EL (cell line): ENCODE data around the gene CYP27B1.

ENCODE experiments used
- DNase-seq: peaks from one replicate; pipeline ENCODE4 v3.0.0-alpha.2; 2016

The CYP27B1 gene

GRCh38 chr12:57750561-57751431 lies 16.1 kb downstream of the CYP27B1 start:
- no peak for DNase-seq

DNA sequence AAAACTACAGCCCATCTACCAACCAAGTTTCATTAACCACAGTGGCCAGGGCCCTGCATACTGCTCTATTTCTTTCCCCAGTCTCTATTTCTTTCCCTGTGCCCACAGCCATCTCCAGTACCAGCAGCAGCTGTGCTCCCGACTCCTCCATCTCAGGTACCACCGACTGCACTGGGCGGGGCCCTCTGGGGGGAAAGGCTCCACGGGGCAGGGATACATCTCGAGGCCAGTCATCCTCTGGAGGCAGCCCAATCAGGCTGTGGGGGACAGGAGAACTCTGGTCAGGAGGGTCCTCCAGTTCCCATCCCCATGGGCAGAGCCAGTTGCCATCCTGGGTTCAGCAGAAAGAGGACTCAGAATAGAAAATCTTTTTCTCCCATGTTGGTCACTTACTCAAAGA lies 17.8 kb downstream of the CYP27B1 start:
- no peak for DNase-seq

GRCh38 chr12:57746025-57746424 lies 20.9 kb downstream of the CYP27B1 start:
- DNase-seq: no peak

GRCh38 chr12:57745485-57745881 lies 21.4 kb downstream of the CYP27B1 start:
- no peak for DNase-seq

DNA sequence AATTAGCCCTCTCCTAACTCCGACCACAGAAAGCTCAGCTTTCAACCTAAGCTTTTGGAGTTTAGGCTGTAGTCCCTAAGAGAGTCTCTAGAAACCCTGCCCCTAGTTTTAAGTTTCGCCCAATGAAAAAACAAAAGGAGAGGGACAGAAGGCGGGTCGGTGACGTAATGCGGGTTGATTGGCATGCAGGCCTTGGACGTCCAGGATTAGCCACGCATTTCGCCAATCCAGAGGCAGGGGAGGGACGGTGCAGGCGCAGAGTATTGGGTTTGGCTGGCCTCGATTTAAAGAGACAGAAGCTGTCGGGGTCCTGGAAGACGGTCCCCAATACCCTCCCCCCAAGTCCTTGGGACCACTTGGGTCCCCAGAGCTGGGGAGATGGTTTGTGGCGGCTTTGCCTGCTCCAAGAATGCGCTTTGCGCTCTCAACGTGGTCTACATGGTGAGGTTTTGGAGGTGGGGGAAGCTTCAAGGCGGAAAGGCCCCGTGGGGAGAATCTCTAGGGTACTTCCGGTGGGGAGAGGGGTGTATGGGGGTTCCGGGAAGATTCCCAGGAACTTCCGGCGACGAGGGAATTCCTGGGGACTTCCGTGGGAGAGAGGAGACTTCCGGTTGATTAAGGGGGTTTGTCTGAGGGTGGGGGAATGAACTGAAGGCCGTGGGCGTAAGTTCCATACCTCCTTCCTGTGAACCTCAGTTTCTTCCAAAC lies 21.9 kb downstream of the CYP27B1 start, which contains the start of gene TSPAN31:
TSPAN31 (plus strand) TSS at position 263 of the 708 bp plus-strand sequence; CDS start at position 379, 116 bp downstream.
- DNase-seq: peak; percentile 98

- no peak for DNase-seq
Observed at GRCh38 chr12:57744194-57744776, 22.6 kb downstream of the CYP27B1 start.

GRCh38 chr12:57743769-57744168 lies 23.1 kb downstream of the CYP27B1 start:
- DNase-seq: no peak

DNA sequence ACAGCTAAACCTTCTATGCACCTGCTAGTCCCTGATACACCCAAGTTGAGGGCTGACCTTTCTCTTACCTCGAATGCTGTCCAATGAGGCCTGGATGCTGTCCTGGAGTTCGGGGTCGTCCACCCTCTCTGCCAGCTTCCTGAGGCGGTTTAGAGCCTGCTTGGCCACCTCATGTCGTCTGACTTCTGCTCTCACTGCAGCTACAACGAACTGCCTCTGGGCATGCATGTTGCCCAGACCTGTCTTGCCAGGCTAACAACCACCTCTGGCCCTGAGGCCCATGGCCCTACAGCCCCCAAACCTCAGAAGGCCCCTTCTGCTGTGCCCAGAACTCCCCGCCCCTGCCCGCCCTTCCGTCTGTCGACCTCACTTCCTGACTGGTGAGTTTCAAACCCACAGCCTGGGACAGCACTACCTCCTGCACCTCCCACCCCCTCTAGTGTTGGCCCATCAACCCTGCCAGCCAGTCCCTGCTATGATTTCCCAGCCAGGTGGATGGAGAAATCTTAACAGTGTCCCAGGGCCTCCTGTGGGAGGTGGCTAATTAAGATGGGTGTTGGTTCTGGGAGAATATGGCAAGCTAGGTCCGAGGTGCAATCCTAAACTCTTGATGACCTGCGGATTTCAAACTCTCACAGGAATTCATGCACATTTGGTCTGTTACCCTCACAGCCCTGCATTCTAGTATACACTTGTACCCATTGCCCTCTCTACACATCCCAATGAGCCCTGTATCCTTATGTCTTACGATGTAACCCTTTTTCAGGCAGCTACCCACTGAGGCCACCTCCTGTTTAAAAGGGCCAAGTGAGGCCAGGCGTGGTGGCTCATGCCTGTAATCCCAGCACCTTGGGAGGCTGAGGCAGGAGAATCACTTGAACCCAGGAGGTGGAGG lies 24.8 kb downstream of the CYP27B1 start:
- no peak for DNase-seq

DNA sequence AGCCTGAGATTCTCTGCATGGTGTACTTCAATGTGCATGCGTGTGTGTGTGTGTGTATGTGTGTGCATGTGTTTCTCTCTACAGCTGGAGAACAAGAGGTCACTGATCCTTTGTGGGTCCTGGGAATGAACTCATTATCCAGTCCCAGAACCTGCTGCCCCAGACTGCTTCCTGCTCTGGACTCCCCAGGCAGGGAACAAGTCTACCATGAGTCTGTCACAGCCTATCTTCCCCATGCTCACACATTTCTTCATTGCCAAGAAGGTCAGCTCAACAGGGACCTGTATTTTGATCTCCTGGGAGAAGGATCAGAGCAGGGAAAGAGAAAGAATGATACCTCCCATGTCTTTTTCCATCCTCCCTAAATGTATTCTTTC lies 25.5 kb downstream of the CYP27B1 start:
- DNase-seq: no peak

DNA sequence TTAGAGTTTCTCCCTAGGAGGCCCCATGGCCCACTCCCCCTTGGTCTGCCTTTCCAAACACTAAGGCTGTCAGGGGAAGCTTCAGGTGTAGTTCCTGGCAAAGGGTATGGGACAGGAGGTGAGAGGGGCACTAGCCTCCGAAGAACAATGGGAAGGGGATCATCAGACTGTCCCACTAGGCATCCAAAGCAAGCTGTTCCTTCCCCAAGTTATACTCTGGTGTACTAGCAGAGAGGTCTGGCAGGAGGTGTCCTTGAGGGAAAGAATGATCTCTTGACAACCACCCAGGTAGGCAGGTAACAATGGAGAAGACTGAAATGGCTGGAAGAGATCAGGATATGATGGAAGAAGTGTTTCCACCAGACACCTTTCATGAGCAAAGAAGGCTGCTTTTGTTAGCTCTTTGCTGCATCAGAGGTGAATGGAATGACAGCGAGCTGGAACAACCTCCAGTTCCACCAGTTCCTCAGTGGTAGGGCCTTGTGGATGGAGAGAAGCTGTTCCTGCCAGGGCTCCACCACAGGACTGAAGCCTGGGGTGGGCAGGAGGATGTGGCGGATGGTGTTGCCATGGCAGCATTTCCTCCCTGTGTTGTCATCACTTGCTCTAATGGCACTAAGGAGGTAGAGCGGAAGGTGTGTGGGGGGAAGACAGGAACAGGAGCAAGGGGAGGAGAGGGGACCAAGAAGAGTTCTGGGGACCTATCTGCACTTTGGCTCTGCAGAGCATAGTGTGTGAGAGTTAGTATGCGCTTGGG lies 26.0 kb downstream of the CYP27B1 start:
- DNase-seq: no peak

DNA sequence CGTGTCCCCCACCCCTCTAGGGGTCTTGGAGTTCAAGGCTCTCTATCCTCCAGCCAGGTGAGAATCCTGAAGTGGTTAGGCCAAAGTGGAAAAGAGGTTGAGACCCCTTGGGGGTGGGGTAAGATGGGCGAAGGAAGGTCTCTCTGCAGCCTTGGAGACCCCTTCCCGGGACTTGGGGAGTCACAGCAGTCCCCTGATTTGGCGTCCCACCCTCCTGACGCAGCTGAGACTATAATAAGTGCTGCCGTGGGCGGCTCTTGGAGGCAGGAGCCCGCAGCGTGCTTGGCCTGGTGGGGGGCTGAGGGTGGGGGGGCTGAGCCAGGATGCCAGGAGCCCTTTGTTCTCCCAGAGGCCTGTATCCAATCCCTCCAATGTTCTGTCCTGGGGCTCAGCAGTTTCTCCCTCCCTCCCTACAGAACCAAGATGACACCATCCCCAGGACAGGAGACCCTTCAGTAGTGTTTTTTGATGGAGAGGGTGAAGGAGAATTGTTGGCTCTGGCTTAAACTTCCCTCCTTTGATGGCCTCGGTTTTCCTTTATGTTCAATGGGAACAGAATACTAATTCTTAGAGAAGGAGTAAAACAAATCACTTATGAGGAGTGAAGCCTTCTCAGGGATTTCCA lies 26.9 kb downstream of the CYP27B1 start:
- no peak for DNase-seq

GRCh38 chr12:57739387-57739786 lies 27.5 kb downstream of the CYP27B1 start:
- no peak for DNase-seq

DNA sequence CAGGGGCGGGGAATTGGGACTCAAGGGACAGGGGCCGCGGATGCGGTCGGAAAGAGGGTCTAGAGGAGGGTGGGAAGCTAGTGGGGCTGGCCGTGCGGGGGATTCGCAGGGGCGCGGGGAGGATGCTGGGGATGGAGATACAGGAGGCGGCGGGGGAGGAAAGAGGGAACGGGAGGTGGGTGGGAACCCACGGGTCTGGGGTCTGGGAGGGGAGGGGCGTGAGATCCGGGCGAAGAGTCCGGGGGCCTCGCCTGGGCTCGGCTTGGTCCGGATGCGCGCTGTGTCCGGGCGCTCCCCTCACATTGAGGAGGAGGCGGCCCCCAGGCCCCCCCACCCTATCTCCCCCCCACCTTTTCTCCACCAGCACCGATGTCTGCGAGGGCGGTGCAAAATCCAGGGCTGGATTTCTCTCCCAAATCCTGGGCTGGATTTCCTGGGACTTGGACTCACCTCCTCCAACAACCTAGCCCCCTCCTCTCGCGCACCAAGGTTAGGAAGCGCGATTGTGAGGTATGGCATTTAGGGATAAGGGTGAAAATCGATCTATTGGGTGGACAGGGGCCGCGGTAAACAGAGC lies 28.1 kb downstream of the CYP27B1 start, which contains the start of gene AGAP2:
AGAP2 (minus strand) TSS at position 82 of the 577 bp plus-strand sequence. CDS start 496 bp downstream, outside the sequence.
- DNase-seq: no peak

DNA sequence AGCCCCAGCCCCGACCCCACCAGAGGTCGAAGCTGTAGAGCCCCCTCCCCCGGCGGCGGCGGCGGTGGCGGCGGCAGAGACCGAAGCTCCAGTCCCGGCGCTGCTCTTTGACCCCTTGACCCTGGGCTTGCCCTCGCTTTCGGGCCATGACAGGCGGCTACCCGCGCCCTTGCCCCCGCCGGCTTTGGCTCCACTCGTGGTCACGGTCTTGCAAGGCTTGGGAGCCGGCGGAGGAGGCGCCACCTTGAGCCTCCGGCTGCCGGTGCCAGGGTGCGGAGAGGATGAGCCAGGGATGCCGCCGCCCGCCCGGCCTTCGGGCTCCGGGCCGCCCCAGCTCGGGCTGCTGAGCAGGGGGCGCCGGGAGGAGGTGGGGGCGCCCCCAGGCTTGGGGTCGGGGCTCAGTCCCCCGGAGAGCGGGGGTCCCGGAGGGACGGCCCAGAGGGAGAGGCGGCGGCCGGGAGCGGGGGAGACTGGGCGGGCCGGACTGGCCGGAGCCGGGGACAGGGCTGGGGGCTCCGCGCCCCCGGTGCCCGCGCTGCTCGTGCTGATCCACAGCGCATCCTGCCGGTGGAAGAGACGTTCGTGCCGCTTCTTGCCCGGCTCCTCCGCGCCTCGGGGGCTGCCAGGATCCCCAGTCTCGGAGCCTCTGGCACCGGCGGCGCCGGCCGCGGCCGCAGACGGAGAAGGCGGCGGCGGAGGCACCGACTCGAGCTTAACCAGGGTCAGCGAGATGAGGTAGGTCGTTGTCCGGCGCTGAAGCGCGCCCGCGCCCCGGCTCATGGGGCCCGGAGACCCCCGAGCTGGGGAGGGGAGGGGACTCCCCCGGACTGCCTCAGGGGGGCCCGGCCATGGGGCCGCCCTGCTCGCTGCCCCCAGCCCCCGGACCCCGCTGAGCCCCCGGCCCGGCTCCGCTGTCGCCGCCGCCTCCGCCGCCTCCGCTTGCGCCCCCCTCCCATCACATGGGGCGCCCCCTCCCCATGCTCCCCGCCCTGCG lies 29.1 kb downstream of the CYP27B1 start:
- peak; percentile 31 for DNase-seq

- no peak for DNase-seq
Observed at GRCh38 chr12:57736741-57737466, 30.0 kb downstream of the CYP27B1 start.

GRCh38 chr12:57735952-57736740 lies 30.7 kb downstream of the CYP27B1 start:
- DNase-seq: peak; percentile 65

DNA sequence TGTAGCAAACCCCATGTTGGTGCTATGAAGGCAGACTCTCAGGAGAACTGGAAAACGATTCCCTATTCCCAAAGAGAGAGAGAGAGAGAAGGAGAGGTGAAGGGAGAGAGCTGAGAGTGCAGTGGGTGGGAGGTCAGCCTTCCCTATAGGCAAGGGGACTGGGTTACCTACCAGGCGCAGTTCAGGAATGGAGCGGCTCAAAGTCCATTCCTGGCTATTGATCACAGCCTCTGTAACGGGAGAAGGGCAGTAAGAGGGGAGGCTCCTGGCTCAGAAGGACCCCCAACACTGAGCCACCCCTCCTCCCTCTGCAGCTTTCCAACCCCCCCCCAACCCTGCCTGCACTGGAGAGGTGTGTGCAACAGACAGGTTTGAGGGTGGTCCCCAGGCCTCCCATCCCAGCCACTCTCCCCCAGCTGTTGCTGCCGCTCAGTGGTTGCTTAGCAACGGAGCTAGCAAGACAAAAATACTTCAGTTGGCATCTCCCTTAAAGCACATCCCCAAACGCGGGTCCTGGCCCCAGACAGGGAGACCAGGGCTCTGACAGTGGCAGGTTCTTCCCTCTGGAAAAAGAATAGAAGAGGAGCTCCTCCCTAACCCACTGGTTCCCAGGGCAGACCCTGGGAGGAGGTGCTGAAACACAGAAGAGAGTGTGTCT lies 31.6 kb downstream of the CYP27B1 start:
- no peak for DNase-seq
